HEK293T (cell line): ENCODE results near the gene KIF1A.

Experiments used
- BHLHE40 ChIP-seq: fragments of 450-650 bp; IDR thresholded peaks from 2 replicates; pipeline ENCODE4 v1.6.1; 2016; ENCODE audit warnings: mild to moderate bottlenecking, moderate library complexity, borderline replicate concordance
- CTBP1 ChIP-seq: fragments of 450-650 bp; IDR thresholded peaks from 2 replicates; pipeline ENCODE4 v1.6.1; 2016; ENCODE audit warnings: borderline replicate concordance
- FOXM1 ChIP-seq: fragments of 450-650 bp; IDR thresholded peaks from 2 replicates; pipeline ENCODE4 v1.6.1; 2017; ENCODE audit warnings: mild to moderate bottlenecking, borderline replicate concordance
- NFRKB ChIP-seq: fragments of 450-650 bp; IDR thresholded peaks from 2 replicates; pipeline ENCODE4 v1.6.1; 2016; ENCODE audit warnings: mild to moderate bottlenecking, moderate library complexity
- SP1 ChIP-seq: fragments of 450-650 bp; IDR thresholded peaks from 2 replicates; pipeline ENCODE4 v1.6.1; 2017
- ZNF384 ChIP-seq: fragments of 450-650 bp; IDR thresholded peaks from 2 replicates; pipeline ENCODE4 v1.6.1; 2016

DNA sequence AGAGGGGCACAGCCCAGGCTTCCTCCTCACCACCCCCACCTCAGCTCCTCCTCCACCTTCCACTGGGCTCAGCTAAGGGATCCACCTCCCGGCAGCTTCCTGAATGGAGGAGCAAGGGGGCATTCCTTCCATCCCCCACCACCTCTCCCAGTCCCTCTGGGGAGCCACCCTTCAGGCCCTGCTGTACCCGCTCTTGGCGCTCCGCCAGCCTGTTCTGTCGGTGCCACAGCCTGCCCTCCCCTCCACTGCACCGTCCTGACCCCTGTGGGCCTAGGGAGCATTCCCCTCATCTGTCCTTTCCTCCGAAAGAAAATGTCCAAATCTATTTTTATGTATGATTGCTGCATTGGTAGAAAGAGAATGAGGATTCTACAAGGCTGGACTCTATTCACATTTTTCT lies 59.9 kb downstream of the KIF1A start:
- no peak for TF ChIP-seq BHLHE40
- TF ChIP-seq ZNF384 = no peak
- TF ChIP-seq NFRKB = no peak
- no peak for TF ChIP-seq CTBP1
- no peak for TF ChIP-seq FOXM1
- TF ChIP-seq SP1 = no peak
